ENCODE data around the gene TTLL5. TPM values are rescaled to one million over a fixed set of nuclear protein-coding genes. Genes with fewer than 3 reads are reported as not detected.

TTLL5 gene
- total and polyA plus RNA-seq, 2 donors (not counting 1 experiment from before 2014, with no cell fraction given), result 16.1 to 23.8 TPM

- H3K36me3 ChIP-seq (ENCODE audit: control insufficient read depth, insufficient read depth, low read length), result no peaks in the 10 kb centered on the region
- H3K27me3 ChIP-seq (ENCODE audit: control insufficient read depth, insufficient read depth, low read length), result no peaks in the 10 kb centered on the region
- no peak for DNase-seq (ENCODE audit: low read depth in 2 of 2)
- no peaks in the 10 kb centered on the region for H4K20me1 ChIP-seq (ENCODE audit: control insufficient read depth, extremely low read depth, insufficient read depth, low read length)
- no peaks in the 10 kb centered on the region for H3K79me2 ChIP-seq (ENCODE audit: control insufficient read depth, insufficient read depth, low read length)
- no peaks in the 10 kb centered on the region for H3K9me3 ChIP-seq (ENCODE audit: control insufficient read depth, insufficient read depth, low read depth, low read length)
- H3K4me1 ChIP-seq (ENCODE audit: control insufficient read depth, extremely low read depth, insufficient read depth, low read length), result no peaks in the 10 kb centered on the region
- TF ChIP-seq CTCF (conservative IDR thresholded peaks at IDR 0.05 in 1 of 2, IDR thresholded peaks at IDR 0.05 in 1 of 2; ENCODE audit: low read depth in 1 of 2, low read length in 2 of 2), result no peak
- TF ChIP-seq EZH2 (IDR thresholded peaks at IDR 0.05; ENCODE audit: low read length, missing control alignments), result no peak
- H3K4me2 ChIP-seq (ENCODE audit: extremely low read depth, insufficient read depth, low read length), result no peak overlapping the region
- H3K27ac ChIP-seq (ENCODE audit: insufficient read depth, low read length), result no peak overlapping the region
- no peak overlapping the region for H3K4me3 ChIP-seq (replicated peaks in 1 of 4; ENCODE audit: control extremely low read depth in 1 of 4, insufficient read depth in 1 of 4, low read depth in 3 of 4, low read length in 4 of 4)
- no peak overlapping the region for H3K9ac ChIP-seq (ENCODE audit: insufficient read depth, low read length)
- H2AFZ ChIP-seq (ENCODE audit: low read length), result no peak overlapping the region
Measured at GRCh38 chr14:75939200-75939599, 278.2 kb downstream of the TTLL5 start.

GRCh38 chr14:75941030-75941429 lies 280.0 kb downstream of the TTLL5 start:
- Histone ChIP-seq H3K9ac (ENCODE audit: insufficient read depth, low read length) (no peak overlapping the region), H3K4me2 (ENCODE audit: extremely low read depth, insufficient read depth, low read length) (no peak overlapping the region), H3K4me3 (replicated peaks in 1 of 4; ENCODE audit: control extremely low read depth in 1 of 4, insufficient read depth in 1 of 4, low read depth in 3 of 4, low read length in 4 of 4) (no peak overlapping the region), H3K79me2 (ENCODE audit: control insufficient read depth, insufficient read depth, low read length) (no peaks in the 10 kb centered on the region), H2AFZ (ENCODE audit: low read length) (no peak overlapping the region), H3K27ac (ENCODE audit: insufficient read depth, low read length) (no peak overlapping the region), H3K4me1 (ENCODE audit: control insufficient read depth, extremely low read depth, insufficient read depth, low read length) (no peaks in the 10 kb centered on the region), H3K36me3 (ENCODE audit: control insufficient read depth, insufficient read depth, low read length) (no peaks in the 10 kb centered on the region), H3K9me3 (ENCODE audit: control insufficient read depth, insufficient read depth, low read depth, low read length) (no peaks in the 10 kb centered on the region), H4K20me1 (ENCODE audit: control insufficient read depth, extremely low read depth, insufficient read depth, low read length) (no peaks in the 10 kb centered on the region), H3K27me3 (ENCODE audit: control insufficient read depth, insufficient read depth, low read length) (no peaks in the 10 kb centered on the region)
- peak in 1 of 2 donors; percentile 11 for DNase-seq (ENCODE audit: low read depth in 2 of 2)
- TF ChIP-seq CTCF (conservative IDR thresholded peaks at IDR 0.05 in 1 of 2, IDR thresholded peaks at IDR 0.05 in 1 of 2; ENCODE audit: low read depth in 1 of 2, low read length in 2 of 2) (no peak), EZH2 (IDR thresholded peaks at IDR 0.05; ENCODE audit: low read length, missing control alignments) (no peak)

- TF ChIP-seq EZH2 (IDR thresholded peaks at IDR 0.05; ENCODE audit: low read length, missing control alignments), result no peak
- TF ChIP-seq CTCF (conservative IDR thresholded peaks at IDR 0.05 in 1 of 2, IDR thresholded peaks at IDR 0.05 in 1 of 2; ENCODE audit: low read depth in 1 of 2, low read length in 2 of 2), result no peak
- no peaks in the 10 kb centered on the region for H3K79me2 ChIP-seq (ENCODE audit: control insufficient read depth, insufficient read depth, low read length)
- no peak for DNase-seq (ENCODE audit: low read depth in 2 of 2)
- H4K20me1 ChIP-seq (ENCODE audit: control insufficient read depth, extremely low read depth, insufficient read depth, low read length), result no peaks in the 10 kb centered on the region
- no peaks in the 10 kb centered on the region for H3K36me3 ChIP-seq (ENCODE audit: control insufficient read depth, insufficient read depth, low read length)
- no peaks in the 10 kb centered on the region for H3K9me3 ChIP-seq (ENCODE audit: control insufficient read depth, insufficient read depth, low read depth, low read length)
- no peaks in the 10 kb centered on the region for H3K27me3 ChIP-seq (ENCODE audit: control insufficient read depth, insufficient read depth, low read length)
- H3K9ac ChIP-seq (ENCODE audit: insufficient read depth, low read length), result no peak overlapping the region
- no peak overlapping the region for H2AFZ ChIP-seq (ENCODE audit: low read length)
- H3K4me3 ChIP-seq (replicated peaks in 1 of 4; ENCODE audit: control extremely low read depth in 1 of 4, insufficient read depth in 1 of 4, low read depth in 3 of 4, low read length in 4 of 4), result no peak overlapping the region
- H3K4me2 ChIP-seq (ENCODE audit: extremely low read depth, insufficient read depth, low read length), result no peak overlapping the region
- no peaks in the 10 kb centered on the region for H3K4me1 ChIP-seq (ENCODE audit: control insufficient read depth, extremely low read depth, insufficient read depth, low read length)
- no peak overlapping the region for H3K27ac ChIP-seq (ENCODE audit: insufficient read depth, low read length)
Measured at GRCh38 chr14:75944607-75945241, 283.7 kb downstream of the TTLL5 start.
